Liver (tissue), 9 donors: ENCODE measurements around the gene JAK1. TPM values are rescaled to one million over a fixed set of nuclear protein-coding genes. Genes with fewer than 3 reads are reported as not detected.

Source experiments
- DNase-seq: peaks from one replicate; pipeline ENCODE4 v3.0.0-alpha.2; 2017; ENCODE audit warnings: low spot score
- H3K27ac ChIP-seq, 2 donors: one replicate each; pipeline ENCODE4 v1.7.0; 2013; ENCODE audit warnings: inconsistent platforms in 2 of 2, low read length in 2 of 2, control low read depth in 1 of 2, low read depth in 1 of 2, mild to moderate bottlenecking in 1 of 2
- H3K27me3 ChIP-seq, 4 donors: one replicate each; pipeline versions ENCODE4 v1.6.1 to v1.7.0; 2013; ENCODE audit warnings: low read length in 3 of 4, inconsistent platforms in 1 of 4, mild to moderate bottlenecking in 1 of 4, moderate library complexity in 1 of 4; ENCODE audit not compliant: control insufficient read depth in 4 of 4, insufficient read depth in 4 of 4
- H3K36me3 ChIP-seq, 4 donors: one replicate each; pipeline versions ENCODE4 v1.6.1 to v1.7.0; 2013; ENCODE audit warnings: low read length in 3 of 4, mild to moderate bottlenecking in 3 of 4, low read depth in 1 of 4, moderate library complexity in 1 of 4; ENCODE audit not compliant: control insufficient read depth in 4 of 4, insufficient read depth in 3 of 4
- H3K4me1 ChIP-seq, 4 donors: one replicate each; pipeline versions ENCODE4 v1.6.1 to v1.7.0; 2013; ENCODE audit warnings: low read length in 3 of 4, mild to moderate bottlenecking in 3 of 4, moderate library complexity in 1 of 4; ENCODE audit not compliant: control insufficient read depth in 4 of 4, insufficient read depth in 4 of 4
- H3K4me3 ChIP-seq, 3 donors: one replicate each; pipeline versions ENCODE4 v1.6.1 to v1.7.0; 2013; ENCODE audit warnings: low read length in 3 of 3, control low read depth in 1 of 3, low read depth in 1 of 3, mild to moderate bottlenecking in 1 of 3
- H3K9ac ChIP-seq, 2 donors: one replicate each; pipeline ENCODE4 v1.7.0; 2013; ENCODE audit warnings: low read length in 2 of 2, mild to moderate bottlenecking in 2 of 2, moderate library complexity in 2 of 2, control low read depth in 1 of 2, low read depth in 1 of 2
- H3K9me3 ChIP-seq, 4 donors: one replicate each; pipeline versions ENCODE4 v1.6.1 to v1.7.0; 2013; ENCODE audit warnings: low read length in 3 of 4; ENCODE audit not compliant: control insufficient read depth in 4 of 4
- ATF3 ChIP-seq: IDR thresholded peaks from 2 replicates; pipeline ENCODE4 v1.6.1; 2016; ENCODE audit warnings: antibody characterized with exemption
- FOXA1 ChIP-seq: IDR thresholded peaks from 2 replicates; pipeline ENCODE4 v1.6.1; 2016; ENCODE audit warnings: antibody characterized with exemption
- FOXA2 ChIP-seq: IDR thresholded peaks from 2 replicates; pipeline ENCODE4 v1.6.1; 2016; ENCODE audit warnings: antibody characterized with exemption
- GABPA ChIP-seq, 2 donors: IDR thresholded peaks in 1 of 2; conservative IDR thresholded peaks in 1 of 2; 2 replicates each; pipeline ENCODE4 v1.6.1; 2016; ENCODE audit warnings: antibody characterized with exemption in 2 of 2, mild to moderate bottlenecking in 1 of 2, moderate library complexity in 1 of 2
- HNF4A ChIP-seq, 2 donors: conservative IDR thresholded peaks; 2 replicates each; pipeline ENCODE4 v1.6.1; 2016; ENCODE audit warnings: antibody characterized with exemption in 2 of 2, mild to moderate bottlenecking in 2 of 2
- JUND ChIP-seq, 2 donors: IDR thresholded peaks; 2 replicates each; pipeline ENCODE4 v1.6.1; 2016; ENCODE audit warnings: antibody characterized with exemption in 2 of 2
- MAX ChIP-seq: IDR thresholded peaks from 2 replicates; pipeline ENCODE4 v1.6.1; 2016; ENCODE audit warnings: antibody characterized with exemption
- NR2F2 ChIP-seq: IDR thresholded peaks from 2 replicates; pipeline ENCODE4 v1.6.1; 2016; ENCODE audit warnings: antibody characterized with exemption
- RAD21 ChIP-seq, 2 donors: IDR thresholded peaks; 2 replicates each; pipeline ENCODE4 v1.6.1; 2016; ENCODE audit warnings: antibody characterized with exemption in 2 of 2, mild to moderate bottlenecking in 2 of 2
- RXRA ChIP-seq, 2 donors: IDR thresholded peaks; 2 replicates each; pipeline ENCODE4 v1.6.1; 2017 to 2018; ENCODE audit warnings: antibody characterized with exemption in 2 of 2, mild to moderate bottlenecking in 1 of 2
- SP1 ChIP-seq: IDR thresholded peaks from 2 replicates; pipeline ENCODE4 v1.6.1; 2018; ENCODE audit warnings: antibody characterized with exemption, mild to moderate bottlenecking
- TAF1 ChIP-seq: conservative IDR thresholded peaks from 2 replicates; pipeline ENCODE4 v1.6.1; 2016; ENCODE audit warnings: antibody characterized with exemption, mild to moderate bottlenecking
- YY1 ChIP-seq: IDR thresholded peaks from 2 replicates; pipeline ENCODE4 v1.6.1; 2016; ENCODE audit warnings: antibody characterized with exemption, mild to moderate bottlenecking
- ZBTB33 ChIP-seq: IDR thresholded peaks from 2 replicates; pipeline ENCODE4 v1.6.1; 2016; ENCODE audit warnings: antibody characterized with exemption
- WGBS: extraction: QIAGEN DNeasy Blood & Tissue Kit; methylation state at CpG from one replicate; pipeline ENCODE4 v1.1.7; 2013; 5-methylcytosine and 5-hydroxymethylcytosine counted together
- polyA plus RNA-seq, 2 donors: library from polyadenylated mRNA; stranded (reverse) in 1 of 2; unstranded in 1 of 2; fragments of 200-250 nt in 1 of 2; fragments of >200 nt in 1 of 2; fragmentation: Nextera tagmentation in 1 of 2; extraction: Ambion mirVana in 1 of 2; gene quantifications; one replicate each; pipeline versions ENCODE4 v1.2.1 to v1.2.3, GENCODE V29; 2013 to 2015
- total RNA-seq, 2 donors: library from RNA; depleted of rRNA; stranded (reverse); fragments of >200 nt; gene quantifications; one replicate each; pipeline ENCODE4 v1.2.3, GENCODE V29; 2014
- TF ChIP-seq, protein P1 (sequence below): IDR thresholded peaks from 2 replicates; pipeline ENCODE4 v1.6.1; 2016; ENCODE audit warnings: antibody characterized with exemption, mild to moderate bottlenecking
- TF ChIP-seq, protein P2 (sequence below): fragments of 150-350 bp; IDR thresholded peaks from 2 replicates; pipeline ENCODE4 v1.5.1; 2017; ENCODE audit warnings: improper control_type of control experiment, low read depth, low read length; ENCODE audit not compliant: missing input control
- donor health status: healthy.
- donor health status: healthy.
- donor health status: healthy.
- donor health status: healthy.
- donor health status: healthy.

The JAK1 gene
- total and polyA plus RNA-seq, 4 donors: 24.1 to 68.6 (median 34.5) TPM

DNA sequence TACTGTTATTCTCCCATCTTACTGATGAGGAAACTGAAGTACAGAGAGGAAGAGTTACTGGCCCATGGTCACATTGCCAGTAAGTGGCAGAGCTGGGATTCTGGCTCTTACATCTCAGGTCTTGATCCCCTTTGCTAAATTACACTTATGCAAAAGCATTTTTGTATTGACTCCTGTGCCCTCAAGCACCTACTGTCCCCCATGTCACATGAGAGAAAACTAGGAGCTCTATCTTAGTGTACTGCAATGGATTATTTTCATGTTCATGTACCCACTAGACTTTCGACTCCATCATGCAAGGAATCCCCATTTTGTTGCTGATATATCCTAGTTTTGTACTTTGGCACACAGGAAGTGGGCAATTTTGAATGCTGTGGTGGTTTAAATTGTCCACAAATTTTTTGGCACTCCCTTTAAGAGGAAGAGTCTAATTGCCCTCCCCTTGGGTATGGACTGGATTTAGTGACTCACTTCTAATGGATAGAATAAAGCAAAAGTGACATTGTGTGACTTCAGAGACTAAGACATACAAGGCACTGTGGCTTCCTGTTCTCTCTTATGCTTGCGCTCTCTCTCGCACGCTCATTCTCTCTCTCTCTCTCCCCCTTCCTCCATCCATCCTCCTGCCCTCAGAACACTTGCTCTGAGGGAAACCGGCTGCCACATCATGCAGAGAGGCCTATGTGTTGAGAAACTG, 43.5 kb upstream of the JAK1 start:
- no peak for DNase-seq
- Histone ChIP-seq H3K9ac (no peak overlapping the region), H3K27me3 (no peaks in the 10 kb centered on the region), H3K36me3 (no peaks in the 10 kb centered on the region), H3K4me1 (no peaks in the 10 kb centered on the region), H3K27ac (no peak overlapping the region), H3K9me3 (no peaks in the 10 kb centered on the region), H3K4me3 (no peak overlapping the region)
- 95% methylated on average over 5 of the region's 5 CpGs for WGBS
- TF ChIP-seq ATF3 (no peak), HNF4A (conservative IDR thresholded peaks at IDR 0.05) (no peak), TAF1 (no peak), JUND (IDR thresholded peaks at IDR 0.05) (no peak), MAX (no peak), ZBTB33 (no peak), GABPA (IDR thresholded peaks at IDR 0.05 in 1 of 2, conservative IDR thresholded peaks at IDR 0.05 in 1 of 2) (no peak), SP1 (no peak), FOXA2 (no peak), YY1 (no peak), RAD21 (IDR thresholded peaks at IDR 0.05) (no peak)

- Histone ChIP-seq H3K27ac (no peak overlapping the region), H3K36me3 (no peaks in the 10 kb centered on the region), H3K27me3 (no peaks in the 10 kb centered on the region), H3K4me1 (no peaks in the 10 kb centered on the region), H3K9me3 (no peaks in the 10 kb centered on the region), H3K9ac (no peak overlapping the region), H3K4me3 (no peak overlapping the region)
- no peak for DNase-seq
- TF ChIP-seq, protein P1, sequence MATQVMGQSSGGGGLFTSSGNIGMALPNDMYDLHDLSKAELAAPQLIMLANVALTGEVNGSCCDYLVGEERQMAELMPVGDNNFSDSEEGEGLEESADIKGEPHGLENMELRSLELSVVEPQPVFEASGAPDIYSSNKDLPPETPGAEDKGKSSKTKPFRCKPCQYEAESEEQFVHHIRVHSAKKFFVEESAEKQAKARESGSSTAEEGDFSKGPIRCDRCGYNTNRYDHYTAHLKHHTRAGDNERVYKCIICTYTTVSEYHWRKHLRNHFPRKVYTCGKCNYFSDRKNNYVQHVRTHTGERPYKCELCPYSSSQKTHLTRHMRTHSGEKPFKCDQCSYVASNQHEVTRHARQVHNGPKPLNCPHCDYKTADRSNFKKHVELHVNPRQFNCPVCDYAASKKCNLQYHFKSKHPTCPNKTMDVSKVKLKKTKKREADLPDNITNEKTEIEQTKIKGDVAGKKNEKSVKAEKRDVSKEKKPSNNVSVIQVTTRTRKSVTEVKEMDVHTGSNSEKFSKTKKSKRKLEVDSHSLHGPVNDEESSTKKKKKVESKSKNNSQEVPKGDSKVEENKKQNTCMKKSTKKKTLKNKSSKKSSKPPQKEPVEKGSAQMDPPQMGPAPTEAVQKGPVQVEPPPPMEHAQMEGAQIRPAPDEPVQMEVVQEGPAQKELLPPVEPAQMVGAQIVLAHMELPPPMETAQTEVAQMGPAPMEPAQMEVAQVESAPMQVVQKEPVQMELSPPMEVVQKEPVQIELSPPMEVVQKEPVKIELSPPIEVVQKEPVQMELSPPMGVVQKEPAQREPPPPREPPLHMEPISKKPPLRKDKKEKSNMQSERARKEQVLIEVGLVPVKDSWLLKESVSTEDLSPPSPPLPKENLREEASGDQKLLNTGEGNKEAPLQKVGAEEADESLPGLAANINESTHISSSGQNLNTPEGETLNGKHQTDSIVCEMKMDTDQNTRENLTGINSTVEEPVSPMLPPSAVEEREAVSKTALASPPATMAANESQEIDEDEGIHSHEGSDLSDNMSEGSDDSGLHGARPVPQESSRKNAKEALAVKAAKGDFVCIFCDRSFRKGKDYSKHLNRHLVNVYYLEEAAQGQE: no peak
- TF ChIP-seq GABPA (IDR thresholded peaks at IDR 0.05 in 1 of 2, conservative IDR thresholded peaks at IDR 0.05 in 1 of 2): no peak
- TF ChIP-seq RXRA (IDR thresholded peaks at IDR 0.05): no peak
- TF ChIP-seq ATF3: no peak
- TF ChIP-seq NR2F2: no peak
- no peak for TF ChIP-seq FOXA2
- TF ChIP-seq FOXA1: no peak
- TF ChIP-seq, protein P2, sequence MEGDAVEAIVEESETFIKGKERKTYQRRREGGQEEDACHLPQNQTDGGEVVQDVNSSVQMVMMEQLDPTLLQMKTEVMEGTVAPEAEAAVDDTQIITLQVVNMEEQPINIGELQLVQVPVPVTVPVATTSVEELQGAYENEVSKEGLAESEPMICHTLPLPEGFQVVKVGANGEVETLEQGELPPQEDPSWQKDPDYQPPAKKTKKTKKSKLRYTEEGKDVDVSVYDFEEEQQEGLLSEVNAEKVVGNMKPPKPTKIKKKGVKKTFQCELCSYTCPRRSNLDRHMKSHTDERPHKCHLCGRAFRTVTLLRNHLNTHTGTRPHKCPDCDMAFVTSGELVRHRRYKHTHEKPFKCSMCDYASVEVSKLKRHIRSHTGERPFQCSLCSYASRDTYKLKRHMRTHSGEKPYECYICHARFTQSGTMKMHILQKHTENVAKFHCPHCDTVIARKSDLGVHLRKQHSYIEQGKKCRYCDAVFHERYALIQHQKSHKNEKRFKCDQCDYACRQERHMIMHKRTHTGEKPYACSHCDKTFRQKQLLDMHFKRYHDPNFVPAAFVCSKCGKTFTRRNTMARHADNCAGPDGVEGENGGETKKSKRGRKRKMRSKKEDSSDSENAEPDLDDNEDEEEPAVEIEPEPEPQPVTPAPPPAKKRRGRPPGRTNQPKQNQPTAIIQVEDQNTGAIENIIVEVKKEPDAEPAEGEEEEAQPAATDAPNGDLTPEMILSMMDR: no peak
- 95% methylated on average over 1 of the region's 1 CpG for WGBS
Measured at GRCh38 chr1:65009176-65009575, 42.8 kb upstream of the JAK1 start.
